Skeletal muscle tissue (tissue), 4 donors: ENCODE measurements around the gene SNRNP35. TPM values are rescaled to one million over a fixed set of nuclear protein-coding genes. Genes with fewer than 3 reads are reported as not detected.
"Not testable (repeated sequence)": the region's sequence is repeated elsewhere in the genome, so short reads cannot be mapped to it uniquely, and the experiment has no call there.

ENCODE experiments used
- H3K27ac ChIP-seq: one replicate; pipeline ENCODE4 v1.7.0; 2013; ENCODE audit warnings: mild to moderate bottlenecking, low read depth, low read length, inconsistent platforms
- H3K27me3 ChIP-seq, 3 donors: one replicate each; pipeline ENCODE4 v1.7.0; 2013; ENCODE audit warnings: low read length in 3 of 3; ENCODE audit not compliant: control insufficient read depth in 3 of 3, insufficient read depth in 3 of 3
- H3K36me3 ChIP-seq, 3 donors: one replicate each; pipeline ENCODE4 v1.7.0; 2013; ENCODE audit warnings: low read length in 3 of 3; ENCODE audit not compliant: control insufficient read depth in 3 of 3, insufficient read depth in 3 of 3
- H3K4me1 ChIP-seq, 3 donors: one replicate each; pipeline ENCODE4 v1.7.0; 2013; ENCODE audit warnings: low read length in 3 of 3, mild to moderate bottlenecking in 3 of 3; ENCODE audit not compliant: control insufficient read depth in 3 of 3, insufficient read depth in 3 of 3
- H3K4me3 ChIP-seq, 3 donors: one replicate each; pipeline ENCODE4 v1.7.0; 2013; ENCODE audit warnings: low read length in 3 of 3
- H3K9ac ChIP-seq, 3 donors: one replicate each; pipeline ENCODE4 v1.7.0; 2013; ENCODE audit warnings: low read length in 3 of 3, mild to moderate bottlenecking in 3 of 3, moderate library complexity in 2 of 3, low read depth in 1 of 3
- H3K9me3 ChIP-seq, 3 donors: one replicate each; pipeline ENCODE4 v1.7.0; 2013; ENCODE audit warnings: low read length in 3 of 3; ENCODE audit not compliant: control insufficient read depth in 3 of 3
- total RNA-seq: library from RNA; depleted of rRNA; stranded (reverse); fragments of >200 nt; gene quantifications from one replicate; pipeline ENCODE4 v1.2.3, GENCODE V29; 2014
- donor health status: Osteomylitis.

SNRNP35 gene
- total RNA-seq, 1 donor from 2014 or later: 15.7 TPM

DNA sequence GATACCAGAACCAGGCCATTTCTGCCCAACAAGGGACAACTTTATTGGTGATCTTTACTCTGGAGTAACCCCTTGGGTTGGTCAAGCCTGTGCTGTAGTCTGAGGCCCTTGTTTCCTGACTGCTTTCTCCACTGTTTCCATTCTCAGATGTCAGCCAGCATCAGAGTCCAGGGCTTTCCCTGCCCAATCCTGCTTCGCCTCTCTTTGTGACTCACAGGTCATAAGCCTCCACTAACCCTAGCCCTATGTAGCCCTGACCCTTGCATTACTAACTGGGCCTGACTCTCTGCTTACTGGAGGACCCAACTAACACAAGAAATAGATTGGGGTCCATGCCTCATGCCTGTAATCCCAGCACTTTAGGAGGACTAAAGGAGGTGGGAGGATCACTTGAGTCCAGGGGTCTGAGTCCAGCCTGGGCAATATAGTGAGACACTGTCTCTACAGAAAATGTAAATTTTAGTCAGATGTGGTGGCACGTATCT is 8.6 kb upstream of the SNRNP35 start:
- Histone ChIP-seq H3K9ac (no peak overlapping the region), H3K4me3 (no peak overlapping the region), H3K9me3 (no peaks in the 10 kb centered on the region), H3K4me1 (peaks cover 0 to 7% (median 0%) of the 10 kb centered on the region in 3 donors), H3K27ac (no peak overlapping the region), H3K27me3 (no peaks in the 10 kb centered on the region), H3K36me3 (no peaks in the 10 kb centered on the region)

DNA sequence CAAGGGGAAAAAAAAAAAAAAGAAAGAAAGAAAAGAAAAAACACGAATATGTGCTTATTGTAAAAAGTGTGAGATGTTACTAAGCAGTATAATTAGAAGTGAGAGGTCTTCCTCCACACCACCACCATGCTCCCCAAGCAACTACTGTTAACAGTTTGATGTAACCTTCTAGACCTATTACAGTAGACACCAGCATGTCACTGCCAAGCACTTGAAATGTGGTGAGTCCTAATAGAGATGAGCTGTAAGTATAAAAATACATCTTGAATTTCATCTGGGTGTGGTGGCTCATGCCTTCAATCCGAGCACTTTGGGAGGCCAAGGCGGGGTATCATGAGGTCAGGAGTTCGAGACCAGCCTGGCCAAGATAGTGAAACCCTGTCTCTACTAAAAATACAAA is 8.1 kb upstream of the SNRNP35 start:
- Histone ChIP-seq H3K4me3 (no peak overlapping the region), H3K9ac (no peak overlapping the region), H3K36me3 (no peaks in the 10 kb centered on the region), H3K27me3 (no peaks in the 10 kb centered on the region), H3K9me3 (no peaks in the 10 kb centered on the region), H3K27ac (no peak overlapping the region), H3K4me1 (peaks cover 0 to 5% (median 0%) of the 10 kb centered on the region in 3 donors)

DNA sequence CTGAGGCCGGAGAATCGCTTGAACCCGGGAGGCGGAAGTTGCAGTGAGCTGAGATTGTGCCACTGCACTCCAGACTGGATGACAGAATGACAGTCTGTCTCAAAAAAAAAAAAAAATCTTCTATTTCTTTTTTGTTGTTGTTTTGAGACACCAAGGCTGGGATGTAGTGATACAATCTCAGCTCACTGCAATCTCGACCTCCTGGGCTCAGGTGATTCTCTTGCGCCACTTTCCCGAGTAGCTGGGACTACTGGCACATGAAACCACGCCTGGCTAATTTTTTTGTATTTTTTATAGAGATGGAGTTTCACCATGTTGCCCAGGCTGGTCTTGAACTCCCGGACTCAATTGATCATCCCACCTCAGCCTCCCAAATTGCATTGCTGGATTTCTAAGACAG is 7.3 kb upstream of the SNRNP35 start:
- Histone ChIP-seq H3K36me3 (no peaks in the 10 kb centered on the region), H3K27me3 (no peaks in the 10 kb centered on the region), H3K4me1 (peaks cover 0 to under 1% (median 0%) of the 10 kb centered on the region in 3 donors), H3K9me3 (no peaks in the 10 kb centered on the region), H3K27ac (no peak overlapping the region), H3K9ac (no peak overlapping the region), H3K4me3 (no peak overlapping the region)

DNA sequence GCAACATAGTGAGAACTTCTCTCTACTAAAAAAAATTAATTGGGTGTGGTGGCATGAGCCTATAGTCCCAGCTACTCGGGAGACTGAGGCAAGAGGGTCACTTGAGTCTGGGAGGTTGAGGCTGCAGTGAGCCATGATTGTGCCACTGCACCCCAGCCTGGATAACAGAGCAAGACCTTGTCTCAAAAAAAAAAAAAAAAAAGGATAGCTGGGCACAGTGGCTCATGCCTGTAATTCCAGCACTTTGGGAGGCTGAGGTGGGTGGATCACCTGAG is 5.7 kb upstream of the SNRNP35 start:
- H3K9me3 ChIP-seq, H3K36me3 ChIP-seq, H3K27ac ChIP-seq, H3K9ac ChIP-seq, H3K27me3 ChIP-seq, H3K4me3 ChIP-seq, H3K4me1 ChIP-seq: not testable (repeated sequence)

DNA sequence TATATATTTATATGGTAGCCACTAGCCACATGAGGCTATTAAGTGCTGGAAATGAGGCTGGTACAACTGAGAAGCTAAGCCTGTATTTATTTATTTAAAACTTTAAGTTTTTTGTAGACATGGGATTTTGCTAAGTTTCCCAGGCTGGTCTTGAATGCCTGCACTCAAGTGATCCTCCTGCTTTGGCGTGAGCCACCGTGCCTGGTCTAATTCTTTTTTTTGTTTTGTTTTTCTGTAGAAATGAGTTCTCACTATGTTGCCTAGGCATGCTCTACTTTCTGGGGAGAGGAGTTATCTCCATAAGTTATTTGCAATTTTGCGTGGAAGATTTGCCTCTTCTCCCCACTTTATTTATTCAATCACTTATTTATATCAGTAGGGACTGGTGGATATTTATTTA is 4.8 kb upstream of the SNRNP35 start:
- Histone ChIP-seq H3K27ac (no peak overlapping the region), H3K9me3 (no peaks in the 10 kb centered on the region), H3K27me3 (no peaks in the 10 kb centered on the region), H3K4me3 (no peak overlapping the region), H3K9ac (no peak overlapping the region), H3K36me3 (peaks cover 0 to 1% (median 0%) of the 10 kb centered on the region in 3 donors), H3K4me1 (peaks cover 0 to 3% (median 0%) of the 10 kb centered on the region in 3 donors)

DNA sequence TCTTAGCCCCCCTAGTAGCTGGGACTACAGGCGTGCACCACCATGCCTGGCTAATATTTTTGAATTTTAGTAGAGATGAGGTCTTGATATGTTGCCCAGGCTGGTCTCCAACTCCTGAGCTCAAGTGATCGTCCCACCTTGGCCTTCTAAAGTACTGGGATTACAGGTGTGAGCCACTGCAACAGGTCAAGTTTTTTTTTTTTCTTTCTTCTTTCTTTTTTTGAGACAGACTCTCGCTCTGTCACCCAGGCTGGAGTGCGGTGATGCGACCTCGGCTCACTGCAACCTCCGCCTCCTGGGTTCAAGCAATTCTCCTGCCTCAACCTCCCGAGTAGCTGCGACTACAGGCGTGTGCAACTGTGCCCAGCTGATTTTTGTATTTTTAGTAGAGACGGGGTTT is 5.2 kb downstream of the SNRNP35 start:
- Histone ChIP-seq H3K4me1 (peaks cover 10 to 22% (median 15%) of the 10 kb centered on the region in 3 donors), H3K36me3 (peaks cover 8 to 26% (median 21%) of the 10 kb centered on the region in 3 donors)
- H3K9ac ChIP-seq, H3K4me3 ChIP-seq, H3K27me3 ChIP-seq, H3K27ac ChIP-seq, H3K9me3 ChIP-seq: not testable (repeated sequence)

DNA sequence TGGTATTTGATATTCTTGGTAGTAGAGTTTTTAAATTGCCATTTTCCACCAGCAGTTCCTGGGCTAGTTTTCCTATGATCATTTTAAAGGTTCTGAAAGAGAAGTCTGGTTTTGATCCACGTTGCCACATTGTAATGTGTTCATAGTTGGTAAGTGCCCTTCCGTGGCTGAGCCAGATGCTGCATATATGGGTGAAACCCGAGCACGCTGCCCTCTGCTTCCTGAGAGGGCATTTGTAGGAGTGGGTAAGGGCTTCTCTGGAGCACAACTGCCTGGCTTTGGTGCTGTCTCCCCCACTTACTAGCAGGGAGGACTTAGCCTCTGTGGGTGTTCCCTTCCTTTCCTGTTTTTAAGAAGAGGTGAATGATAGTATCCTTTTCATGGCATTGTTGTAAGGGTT is 7.1 kb downstream of the SNRNP35 start:
- H3K9ac ChIP-seq: no peak overlapping the region
- peak overlapping the region in 1 of 3 donors; percentile 22 for H3K4me3 ChIP-seq
- no peaks in the 10 kb centered on the region for H3K9me3 ChIP-seq
- H3K36me3 ChIP-seq: peaks cover 7 to 26% (median 23%) of the 10 kb centered on the region in 3 donors
- no peak overlapping the region for H3K27ac ChIP-seq
- H3K27me3 ChIP-seq: no peaks in the 10 kb centered on the region
- H3K4me1 ChIP-seq: peaks cover 9 to 16% (median 10%) of the 10 kb centered on the region in 3 donors

DNA sequence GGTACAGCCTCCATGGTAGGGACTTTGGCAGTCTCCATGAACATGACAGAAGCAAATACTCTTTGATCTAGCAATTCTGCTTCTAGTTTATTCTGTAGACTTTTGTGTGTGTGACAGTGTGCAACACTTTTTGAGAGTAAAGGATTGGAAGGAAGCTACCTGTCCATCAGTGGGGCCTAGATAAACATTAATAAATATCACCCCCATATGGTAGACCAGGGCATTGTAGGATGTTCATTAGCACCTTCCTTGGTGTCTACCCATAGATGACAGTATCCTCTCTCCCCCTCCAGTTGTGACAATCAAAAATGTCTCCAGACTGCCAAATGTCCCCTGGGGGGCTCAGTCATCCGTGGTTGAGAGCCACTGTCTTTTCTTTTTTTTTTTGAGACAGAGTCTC is 10.8 kb downstream of the SNRNP35 start:
- Histone ChIP-seq H3K9me3 (no peaks in the 10 kb centered on the region), H3K36me3 (peaks cover 24 to 44% (median 44%) of the 10 kb centered on the region in 3 donors), H3K9ac (no peak overlapping the region), H3K4me3 (no peak overlapping the region), H3K4me1 (peaks cover 15 to 32% (median 18%) of the 10 kb centered on the region in 3 donors), H3K27me3 (no peaks in the 10 kb centered on the region), H3K27ac (no peak overlapping the region)

DNA sequence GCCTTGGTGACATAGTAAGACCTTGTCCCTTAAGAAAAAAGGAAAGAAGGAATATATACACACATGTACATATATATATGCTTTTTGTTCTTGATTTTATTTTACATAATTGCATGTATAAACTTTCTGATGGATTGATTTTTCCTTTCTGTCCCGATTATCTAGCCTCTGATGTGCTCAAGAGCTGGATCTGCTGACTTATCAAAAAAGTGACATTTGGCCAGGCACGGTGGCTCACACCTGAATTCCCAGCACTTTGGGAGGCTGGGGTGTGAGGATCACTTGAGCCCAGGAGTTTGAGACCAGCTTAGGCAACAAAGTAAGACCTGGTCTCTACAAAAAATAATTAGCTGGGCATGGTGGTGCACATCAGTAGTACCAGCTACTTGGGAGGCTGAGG is 12.0 kb downstream of the SNRNP35 start:
- H3K36me3 ChIP-seq: peaks cover 24 to 44% (median 39%) of the 10 kb centered on the region in 3 donors
- H3K9me3 ChIP-seq: no peaks in the 10 kb centered on the region
- H3K4me1 ChIP-seq: peaks cover 17 to 42% (median 26%) of the 10 kb centered on the region in 3 donors
- no peak overlapping the region for H3K9ac ChIP-seq
- H3K27me3 ChIP-seq: no peaks in the 10 kb centered on the region
- no peak overlapping the region for H3K4me3 ChIP-seq
- no peak overlapping the region for H3K27ac ChIP-seq

DNA sequence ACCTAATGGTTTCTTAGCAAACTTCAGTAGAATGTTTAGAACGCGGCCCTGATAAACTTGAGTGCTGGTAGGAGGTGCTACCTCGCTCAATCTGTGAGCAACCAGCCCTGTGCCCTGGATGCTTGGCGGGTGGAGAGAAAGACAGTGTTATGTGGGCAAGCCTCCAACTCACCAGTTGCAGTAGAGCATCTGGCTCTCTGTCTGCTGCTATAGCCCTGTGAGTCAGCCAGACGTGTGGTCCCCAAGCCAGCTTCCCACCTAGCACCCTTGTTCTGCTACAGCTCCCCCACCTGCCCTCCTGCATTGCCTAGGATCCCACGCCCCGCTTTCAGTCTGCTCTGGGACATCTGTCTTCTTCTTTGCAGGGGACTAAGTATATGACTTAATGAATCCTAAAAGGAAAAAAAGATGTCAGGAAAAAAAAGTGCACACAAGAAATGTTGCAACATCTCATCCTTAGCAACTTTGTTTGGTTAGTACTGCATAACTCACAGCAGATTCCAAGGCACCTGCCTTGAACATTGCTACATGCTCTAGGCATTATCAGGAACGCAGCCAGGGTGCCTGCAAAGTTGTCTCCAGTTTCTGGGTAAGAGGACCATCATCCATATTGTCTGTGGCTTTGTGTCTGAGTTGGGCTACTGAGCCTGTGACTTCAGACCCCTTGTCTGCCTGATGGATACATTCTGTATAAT is 13.6 kb downstream of the SNRNP35 start:
- peaks cover 16 to 44% (median 31%) of the 10 kb centered on the region in 3 donors for H3K4me1 ChIP-seq
- H3K9ac ChIP-seq: no peak overlapping the region
- no peak overlapping the region for H3K4me3 ChIP-seq
- peaks cover 20 to 36% (median 29%) of the 10 kb centered on the region in 3 donors for H3K36me3 ChIP-seq
- H3K27ac ChIP-seq: peak overlapping the region; percentile 30
- no peaks in the 10 kb centered on the region for H3K27me3 ChIP-seq
- H3K9me3 ChIP-seq: no peaks in the 10 kb centered on the region
